ENCODE measurements around the gene FLNC.

GRCh38 chr7:128830231-128831177 lies at the start of gene FLNC:
- TF ChIP-seq, protein P1, sequence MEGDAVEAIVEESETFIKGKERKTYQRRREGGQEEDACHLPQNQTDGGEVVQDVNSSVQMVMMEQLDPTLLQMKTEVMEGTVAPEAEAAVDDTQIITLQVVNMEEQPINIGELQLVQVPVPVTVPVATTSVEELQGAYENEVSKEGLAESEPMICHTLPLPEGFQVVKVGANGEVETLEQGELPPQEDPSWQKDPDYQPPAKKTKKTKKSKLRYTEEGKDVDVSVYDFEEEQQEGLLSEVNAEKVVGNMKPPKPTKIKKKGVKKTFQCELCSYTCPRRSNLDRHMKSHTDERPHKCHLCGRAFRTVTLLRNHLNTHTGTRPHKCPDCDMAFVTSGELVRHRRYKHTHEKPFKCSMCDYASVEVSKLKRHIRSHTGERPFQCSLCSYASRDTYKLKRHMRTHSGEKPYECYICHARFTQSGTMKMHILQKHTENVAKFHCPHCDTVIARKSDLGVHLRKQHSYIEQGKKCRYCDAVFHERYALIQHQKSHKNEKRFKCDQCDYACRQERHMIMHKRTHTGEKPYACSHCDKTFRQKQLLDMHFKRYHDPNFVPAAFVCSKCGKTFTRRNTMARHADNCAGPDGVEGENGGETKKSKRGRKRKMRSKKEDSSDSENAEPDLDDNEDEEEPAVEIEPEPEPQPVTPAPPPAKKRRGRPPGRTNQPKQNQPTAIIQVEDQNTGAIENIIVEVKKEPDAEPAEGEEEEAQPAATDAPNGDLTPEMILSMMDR (IDR thresholded peaks at IDR 0.05) = no peak
- peak in 1 of 2 donors; percentile 69 for TF ChIP-seq POLR2AphosphoS5 (IDR thresholded peaks at IDR 0.05; ENCODE audit: insufficient read depth in 1 of 2, low read depth in 1 of 2)
- TF ChIP-seq POLR2A (IDR thresholded peaks at IDR 0.05) = peak in 1 of 2 donors; percentile 4
